ENCODE data around the gene POLG2. TPM values are rescaled to one million over a fixed set of nuclear protein-coding genes. Genes with fewer than 3 reads are reported as not detected.
A peak's percentile ranks its signal among the peaks of the same experiment; 100 is the strongest.

POLG2 gene
- total and polyA plus RNA-seq, 10 of the 15 experiments (the other 5 are each of a cell fraction or from before 2014, with no cell fraction given) = 10.2 to 27.7 (median 22.2) TPM

- TF ChIP-seq, protein P1, sequence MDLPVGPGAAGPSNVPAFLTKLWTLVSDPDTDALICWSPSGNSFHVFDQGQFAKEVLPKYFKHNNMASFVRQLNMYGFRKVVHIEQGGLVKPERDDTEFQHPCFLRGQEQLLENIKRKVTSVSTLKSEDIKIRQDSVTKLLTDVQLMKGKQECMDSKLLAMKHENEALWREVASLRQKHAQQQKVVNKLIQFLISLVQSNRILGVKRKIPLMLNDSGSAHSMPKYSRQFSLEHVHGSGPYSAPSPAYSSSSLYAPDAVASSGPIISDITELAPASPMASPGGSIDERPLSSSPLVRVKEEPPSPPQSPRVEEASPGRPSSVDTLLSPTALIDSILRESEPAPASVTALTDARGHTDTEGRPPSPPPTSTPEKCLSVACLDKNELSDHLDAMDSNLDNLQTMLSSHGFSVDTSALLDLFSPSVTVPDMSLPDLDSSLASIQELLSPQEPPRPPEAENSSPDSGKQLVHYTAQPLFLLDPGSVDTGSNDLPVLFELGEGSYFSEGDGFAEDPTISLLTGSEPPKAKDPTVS (IDR thresholded peaks at IDR 0.05; ENCODE audit: low read depth, low read length) = no peak
- TF ChIP-seq EED (IDR thresholded peaks at IDR 0.05; ENCODE audit: low read depth) (no peak), YBX1 (IDR thresholded peaks at IDR 0.05) (0 out of 2 replicates have a peak, but pooled peaks have one; percentile 52), ATF3 (IDR thresholded peaks at IDR 0.05; ENCODE audit: borderline replicate concordance, extremely low read depth, low read depth, low read length) (no peak), DPF2 (IDR thresholded peaks at IDR 0.05) (peak; percentile 22; the same call in 1 of the 2 replicates), CREM (IDR thresholded peaks at IDR 0.05; ENCODE audit: low read depth) (0 out of 2 replicates have a peak, but pooled peaks have one; percentile 53), ZNF592 (IDR thresholded peaks at IDR 0.05) (no peak)
- TF ChIP-seq, protein P2, sequence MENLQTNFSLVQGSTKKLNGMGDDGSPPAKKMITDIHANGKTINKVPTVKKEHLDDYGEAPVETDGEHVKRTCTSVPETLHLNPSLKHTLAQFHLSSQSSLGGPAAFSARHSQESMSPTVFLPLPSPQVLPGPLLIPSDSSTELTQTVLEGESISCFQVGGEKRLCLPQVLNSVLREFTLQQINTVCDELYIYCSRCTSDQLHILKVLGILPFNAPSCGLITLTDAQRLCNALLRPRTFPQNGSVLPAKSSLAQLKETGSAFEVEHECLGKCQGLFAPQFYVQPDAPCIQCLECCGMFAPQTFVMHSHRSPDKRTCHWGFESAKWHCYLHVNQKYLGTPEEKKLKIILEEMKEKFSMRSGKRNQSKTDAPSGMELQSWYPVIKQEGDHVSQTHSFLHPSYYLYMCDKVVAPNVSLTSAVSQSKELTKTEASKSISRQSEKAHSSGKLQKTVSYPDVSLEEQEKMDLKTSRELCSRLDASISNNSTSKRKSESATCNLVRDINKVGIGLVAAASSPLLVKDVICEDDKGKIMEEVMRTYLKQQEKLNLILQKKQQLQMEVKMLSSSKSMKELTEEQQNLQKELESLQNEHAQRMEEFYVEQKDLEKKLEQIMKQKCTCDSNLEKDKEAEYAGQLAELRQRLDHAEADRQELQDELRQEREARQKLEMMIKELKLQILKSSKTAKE (IDR thresholded peaks at IDR 0.05; ENCODE audit: low read depth, poor library complexity, severe bottlenecking) = no peak
- TF ChIP-seq, protein P3, sequence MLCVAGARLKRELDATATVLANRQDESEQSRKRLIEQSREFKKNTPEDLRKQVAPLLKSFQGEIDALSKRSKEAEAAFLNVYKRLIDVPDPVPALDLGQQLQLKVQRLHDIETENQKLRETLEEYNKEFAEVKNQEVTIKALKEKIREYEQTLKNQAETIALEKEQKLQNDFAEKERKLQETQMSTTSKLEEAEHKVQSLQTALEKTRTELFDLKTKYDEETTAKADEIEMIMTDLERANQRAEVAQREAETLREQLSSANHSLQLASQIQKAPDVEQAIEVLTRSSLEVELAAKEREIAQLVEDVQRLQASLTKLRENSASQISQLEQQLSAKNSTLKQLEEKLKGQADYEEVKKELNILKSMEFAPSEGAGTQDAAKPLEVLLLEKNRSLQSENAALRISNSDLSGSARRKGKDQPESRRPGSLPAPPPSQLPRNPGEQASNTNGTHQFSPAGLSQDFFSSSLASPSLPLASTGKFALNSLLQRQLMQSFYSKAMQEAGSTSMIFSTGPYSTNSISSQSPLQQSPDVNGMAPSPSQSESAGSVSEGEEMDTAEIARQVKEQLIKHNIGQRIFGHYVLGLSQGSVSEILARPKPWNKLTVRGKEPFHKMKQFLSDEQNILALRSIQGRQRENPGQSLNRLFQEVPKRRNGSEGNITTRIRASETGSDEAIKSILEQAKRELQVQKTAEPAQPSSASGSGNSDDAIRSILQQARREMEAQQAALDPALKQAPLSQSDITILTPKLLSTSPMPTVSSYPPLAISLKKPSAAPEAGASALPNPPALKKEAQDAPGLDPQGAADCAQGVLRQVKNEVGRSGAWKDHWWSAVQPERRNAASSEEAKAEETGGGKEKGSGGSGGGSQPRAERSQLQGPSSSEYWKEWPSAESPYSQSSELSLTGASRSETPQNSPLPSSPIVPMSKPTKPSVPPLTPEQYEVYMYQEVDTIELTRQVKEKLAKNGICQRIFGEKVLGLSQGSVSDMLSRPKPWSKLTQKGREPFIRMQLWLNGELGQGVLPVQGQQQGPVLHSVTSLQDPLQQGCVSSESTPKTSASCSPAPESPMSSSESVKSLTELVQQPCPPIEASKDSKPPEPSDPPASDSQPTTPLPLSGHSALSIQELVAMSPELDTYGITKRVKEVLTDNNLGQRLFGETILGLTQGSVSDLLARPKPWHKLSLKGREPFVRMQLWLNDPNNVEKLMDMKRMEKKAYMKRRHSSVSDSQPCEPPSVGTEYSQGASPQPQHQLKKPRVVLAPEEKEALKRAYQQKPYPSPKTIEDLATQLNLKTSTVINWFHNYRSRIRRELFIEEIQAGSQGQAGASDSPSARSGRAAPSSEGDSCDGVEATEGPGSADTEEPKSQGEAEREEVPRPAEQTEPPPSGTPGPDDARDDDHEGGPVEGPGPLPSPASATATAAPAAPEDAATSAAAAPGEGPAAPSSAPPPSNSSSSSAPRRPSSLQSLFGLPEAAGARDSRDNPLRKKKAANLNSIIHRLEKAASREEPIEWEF (IDR thresholded peaks at IDR 0.05; ENCODE audit: insufficient replicate concordance, low read depth, low read length) = no peak
- TF ChIP-seq, protein P4, sequence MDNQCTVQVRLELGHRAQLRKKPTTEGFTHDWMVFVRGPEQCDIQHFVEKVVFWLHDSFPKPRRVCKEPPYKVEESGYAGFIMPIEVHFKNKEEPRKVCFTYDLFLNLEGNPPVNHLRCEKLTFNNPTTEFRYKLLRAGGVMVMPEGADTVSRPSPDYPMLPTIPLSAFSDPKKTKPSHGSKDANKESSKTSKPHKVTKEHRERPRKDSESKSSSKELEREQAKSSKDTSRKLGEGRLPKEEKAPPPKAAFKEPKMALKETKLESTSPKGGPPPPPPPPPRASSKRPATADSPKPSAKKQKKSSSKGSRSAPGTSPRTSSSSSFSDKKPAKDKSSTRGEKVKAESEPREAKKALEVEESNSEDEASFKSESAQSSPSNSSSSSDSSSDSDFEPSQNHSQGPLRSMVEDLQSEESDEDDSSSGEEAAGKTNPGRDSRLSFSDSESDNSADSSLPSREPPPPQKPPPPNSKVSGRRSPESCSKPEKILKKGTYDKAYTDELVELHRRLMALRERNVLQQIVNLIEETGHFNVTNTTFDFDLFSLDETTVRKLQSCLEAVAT (IDR thresholded peaks at IDR 0.05) = peak; percentile 96; the same call in 1 of the 2 replicates
Observed at GRCh38 chr17:64505340-64506200, 8.7 kb upstream of the POLG2 start (continued).

All from GM12878 (cell line).